Loucy (cell line): Measurements from ENCODE around the gene SGK1.

Experiments used
- EZH2phosphoT487 ChIP-seq: fragments of 200-600 bp; IDR thresholded peaks from 2 replicates; pipeline ENCODE4 v1.6.1; 2018; ENCODE audit warnings: antibody characterized with exemption, mild to moderate bottlenecking, moderate library complexity, borderline replicate concordance
- TF ChIP-seq, protein P1 (sequence below): fragments of 200-600 bp; sonication (generic); conservative IDR thresholded peaks from 2 replicates; pipeline ENCODE4 v1.5.1; 2014; ENCODE audit warnings: mild to moderate bottlenecking, antibody characterized with exemption, low read length

DNA sequence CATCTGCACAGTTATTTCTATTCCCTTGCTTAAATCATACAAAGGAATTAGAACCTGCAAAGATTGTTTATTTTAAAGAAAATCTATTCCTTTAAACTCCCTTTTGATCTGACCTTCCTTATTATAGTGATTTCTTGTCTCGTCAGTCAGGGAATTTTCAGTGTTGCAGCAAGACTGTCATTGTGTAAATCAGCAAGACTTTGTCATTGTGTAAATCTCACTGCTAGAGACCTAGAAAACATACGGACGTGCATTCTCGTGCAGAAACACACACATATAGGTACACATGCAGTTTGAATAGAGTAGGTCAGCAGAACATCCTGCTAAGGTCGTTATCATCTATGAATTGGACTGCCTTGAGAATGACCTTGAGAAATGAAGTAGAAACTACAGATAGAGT lies 6.2 kb upstream of the SGK1 start:
- TF ChIP-seq, protein P1, sequence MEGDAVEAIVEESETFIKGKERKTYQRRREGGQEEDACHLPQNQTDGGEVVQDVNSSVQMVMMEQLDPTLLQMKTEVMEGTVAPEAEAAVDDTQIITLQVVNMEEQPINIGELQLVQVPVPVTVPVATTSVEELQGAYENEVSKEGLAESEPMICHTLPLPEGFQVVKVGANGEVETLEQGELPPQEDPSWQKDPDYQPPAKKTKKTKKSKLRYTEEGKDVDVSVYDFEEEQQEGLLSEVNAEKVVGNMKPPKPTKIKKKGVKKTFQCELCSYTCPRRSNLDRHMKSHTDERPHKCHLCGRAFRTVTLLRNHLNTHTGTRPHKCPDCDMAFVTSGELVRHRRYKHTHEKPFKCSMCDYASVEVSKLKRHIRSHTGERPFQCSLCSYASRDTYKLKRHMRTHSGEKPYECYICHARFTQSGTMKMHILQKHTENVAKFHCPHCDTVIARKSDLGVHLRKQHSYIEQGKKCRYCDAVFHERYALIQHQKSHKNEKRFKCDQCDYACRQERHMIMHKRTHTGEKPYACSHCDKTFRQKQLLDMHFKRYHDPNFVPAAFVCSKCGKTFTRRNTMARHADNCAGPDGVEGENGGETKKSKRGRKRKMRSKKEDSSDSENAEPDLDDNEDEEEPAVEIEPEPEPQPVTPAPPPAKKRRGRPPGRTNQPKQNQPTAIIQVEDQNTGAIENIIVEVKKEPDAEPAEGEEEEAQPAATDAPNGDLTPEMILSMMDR: no peak
- TF ChIP-seq EZH2phosphoT487: no peak
